Measurements from ENCODE around the gene RSPH10B2.
"Not testable (repeated sequence)": the region's sequence is repeated elsewhere in the genome, so short reads cannot be mapped to it uniquely, and the experiment has no call there.

The RSPH10B2 gene

GRCh38 chr7:6837081-6837480, 83.2 kb downstream of the RSPH10B2 start:
- in situ Hi-C loops (cut with MboI; ENCODE audit: low sequenced_read_pairs), result not testable (repeated sequence)

- in situ Hi-C loops (cut with MboI; ENCODE audit: low sequenced_read_pairs), result not testable (repeated sequence)
Observed at GRCh38 chr7:6842278-6842921, 88.5 kb downstream of the RSPH10B2 start.

- in situ Hi-C loops (cut with MboI; ENCODE audit: low sequenced_read_pairs), result not testable (repeated sequence)
Observed at GRCh38 chr7:6843092-6843491, 89.2 kb downstream of the RSPH10B2 start.

GRCh38 chr7:6843654-6844053, 89.8 kb downstream of the RSPH10B2 start:
- in situ Hi-C loops (cut with MboI; ENCODE audit: low sequenced_read_pairs), result not testable (repeated sequence)

GRCh38 chr7:6845971-6846449, 92.1 kb downstream of the RSPH10B2 start:
- in situ Hi-C loops (cut with MboI; ENCODE audit: low sequenced_read_pairs), result not testable (repeated sequence)

- in situ Hi-C loops (cut with MboI; ENCODE audit: low sequenced_read_pairs), result not testable (repeated sequence)
Observed at GRCh38 chr7:6847751-6848150, 93.8 kb downstream of the RSPH10B2 start.

All from HL-60/S4 treated with retinoic acid at 250 ng/mL for 4 days and 3 days (cell line).